22Rv1 (cell line): ENCODE data around the gene SPACA7.

ENCODE experiments used
- ZFX ChIP-seq: fragments of 450-650 bp; IDR thresholded peaks from 2 replicates; pipeline ENCODE4 v1.6.1; 2017; ENCODE audit warnings: antibody characterized with exemption, borderline replicate concordance
- TF ChIP-seq, protein P1 (sequence below): fragments of 450-650 bp; IDR thresholded peaks from 2 replicates; pipeline ENCODE4 v1.5.1; 2017; ENCODE audit warnings: mild to moderate bottlenecking

DNA sequence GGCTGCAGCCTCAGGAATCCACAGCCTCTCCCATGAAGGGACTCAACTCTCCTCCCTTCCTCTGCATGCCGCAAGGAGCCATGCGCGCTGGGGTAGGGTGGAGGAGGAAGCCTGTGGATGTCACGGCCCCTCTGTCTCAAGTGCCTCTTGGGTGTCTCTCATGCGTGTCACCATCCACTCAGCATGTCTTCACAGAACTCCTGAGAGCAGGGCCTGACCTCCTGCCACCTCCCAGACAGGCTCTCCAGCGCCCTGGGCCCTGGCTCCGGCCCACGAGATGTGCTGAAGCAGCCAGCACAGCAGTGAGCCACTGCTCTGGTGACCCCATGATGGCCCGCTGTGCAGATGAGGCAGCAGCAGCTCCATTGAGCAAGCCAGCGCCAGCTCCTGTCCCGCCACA is 25.9 kb upstream of the SPACA7 start:
- TF ChIP-seq, protein P1, sequence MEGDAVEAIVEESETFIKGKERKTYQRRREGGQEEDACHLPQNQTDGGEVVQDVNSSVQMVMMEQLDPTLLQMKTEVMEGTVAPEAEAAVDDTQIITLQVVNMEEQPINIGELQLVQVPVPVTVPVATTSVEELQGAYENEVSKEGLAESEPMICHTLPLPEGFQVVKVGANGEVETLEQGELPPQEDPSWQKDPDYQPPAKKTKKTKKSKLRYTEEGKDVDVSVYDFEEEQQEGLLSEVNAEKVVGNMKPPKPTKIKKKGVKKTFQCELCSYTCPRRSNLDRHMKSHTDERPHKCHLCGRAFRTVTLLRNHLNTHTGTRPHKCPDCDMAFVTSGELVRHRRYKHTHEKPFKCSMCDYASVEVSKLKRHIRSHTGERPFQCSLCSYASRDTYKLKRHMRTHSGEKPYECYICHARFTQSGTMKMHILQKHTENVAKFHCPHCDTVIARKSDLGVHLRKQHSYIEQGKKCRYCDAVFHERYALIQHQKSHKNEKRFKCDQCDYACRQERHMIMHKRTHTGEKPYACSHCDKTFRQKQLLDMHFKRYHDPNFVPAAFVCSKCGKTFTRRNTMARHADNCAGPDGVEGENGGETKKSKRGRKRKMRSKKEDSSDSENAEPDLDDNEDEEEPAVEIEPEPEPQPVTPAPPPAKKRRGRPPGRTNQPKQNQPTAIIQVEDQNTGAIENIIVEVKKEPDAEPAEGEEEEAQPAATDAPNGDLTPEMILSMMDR = no peak
- no peak for TF ChIP-seq ZFX
